PFSK-1 (cell line): ENCODE results near the gene TMIGD1.

ENCODE experiments used
- FOXP2 ChIP-seq: optimal IDR thresholded peaks from 2 replicates; pipeline ENCODE3; 2011; ENCODE audit warnings: borderline replicate concordance, control low read depth, inconsistent platforms; ENCODE audit not compliant: insufficient read depth; ENCODE audit errors: extremely low read length, extremely low read depth
- POLR2AphosphoS5 ChIP-seq: IDR thresholded peaks from 2 replicates; pipeline ENCODE4 v1.6.1; 2012; ENCODE audit warnings: low read depth, mild to moderate bottlenecking, control low read depth, low read length, moderate library complexity
- SIN3A ChIP-seq: IDR thresholded peaks from 2 replicates; pipeline ENCODE4 v1.6.1; 2012; ENCODE audit warnings: mild to moderate bottlenecking, low read length, moderate library complexity, borderline replicate concordance; ENCODE audit not compliant: insufficient read depth
- TAF1 ChIP-seq: IDR thresholded peaks from 2 replicates; pipeline ENCODE4 v1.6.1; 2012; ENCODE audit warnings: low read length, control low read depth, borderline replicate concordance; ENCODE audit not compliant: insufficient read depth
- TF ChIP-seq, protein P1 (sequence below), 2 experiments: IDR thresholded peaks; 2 replicates each; pipeline versions ENCODE4 v1.6.1 to v1.8.0; 2011 to 2012; ENCODE audit warnings: low read depth in 2 of 2, low read length in 2 of 2, control low read depth in 1 of 2, inconsistent platforms in 1 of 2, mild to moderate bottlenecking in 1 of 2, moderate library complexity in 1 of 2; ENCODE audit not compliant: insufficient read depth in 1 of 2

TMIGD1 gene

DNA sequence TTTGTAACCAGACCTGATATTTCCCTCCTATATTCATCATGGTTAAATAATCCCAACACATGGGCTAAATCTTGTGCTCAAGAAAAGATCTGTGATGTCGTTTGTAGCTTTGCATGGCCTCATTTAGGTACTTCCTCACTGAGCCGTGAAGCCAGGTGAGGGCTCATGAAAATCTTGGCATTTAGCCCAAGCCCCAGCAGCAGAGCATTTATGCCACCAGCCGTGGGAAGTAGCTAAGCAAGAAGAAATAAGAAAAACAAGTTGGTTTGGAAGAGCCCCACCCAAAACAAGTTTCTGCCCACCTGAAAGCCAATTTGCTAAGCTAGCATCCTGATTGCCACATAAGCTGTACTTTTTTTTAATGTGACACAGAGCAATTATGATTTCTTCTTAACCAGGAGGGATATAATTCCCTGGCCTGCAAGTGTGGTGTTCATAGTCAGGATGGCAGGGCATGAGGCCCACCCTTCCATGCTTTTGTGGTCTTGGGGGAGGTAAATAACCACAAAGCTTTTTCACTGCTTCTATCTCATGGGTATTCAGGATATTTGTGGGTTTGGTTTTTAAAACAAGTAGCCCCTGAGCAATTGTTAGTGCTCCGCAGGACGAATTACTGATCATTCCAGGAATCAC, 10.5 kb downstream of the TMIGD1 start:
- TF ChIP-seq SIN3A (no peak), FOXP2 (no peak), POLR2AphosphoS5 (no peak), TAF1 (no peak)
- TF ChIP-seq, protein P1, sequence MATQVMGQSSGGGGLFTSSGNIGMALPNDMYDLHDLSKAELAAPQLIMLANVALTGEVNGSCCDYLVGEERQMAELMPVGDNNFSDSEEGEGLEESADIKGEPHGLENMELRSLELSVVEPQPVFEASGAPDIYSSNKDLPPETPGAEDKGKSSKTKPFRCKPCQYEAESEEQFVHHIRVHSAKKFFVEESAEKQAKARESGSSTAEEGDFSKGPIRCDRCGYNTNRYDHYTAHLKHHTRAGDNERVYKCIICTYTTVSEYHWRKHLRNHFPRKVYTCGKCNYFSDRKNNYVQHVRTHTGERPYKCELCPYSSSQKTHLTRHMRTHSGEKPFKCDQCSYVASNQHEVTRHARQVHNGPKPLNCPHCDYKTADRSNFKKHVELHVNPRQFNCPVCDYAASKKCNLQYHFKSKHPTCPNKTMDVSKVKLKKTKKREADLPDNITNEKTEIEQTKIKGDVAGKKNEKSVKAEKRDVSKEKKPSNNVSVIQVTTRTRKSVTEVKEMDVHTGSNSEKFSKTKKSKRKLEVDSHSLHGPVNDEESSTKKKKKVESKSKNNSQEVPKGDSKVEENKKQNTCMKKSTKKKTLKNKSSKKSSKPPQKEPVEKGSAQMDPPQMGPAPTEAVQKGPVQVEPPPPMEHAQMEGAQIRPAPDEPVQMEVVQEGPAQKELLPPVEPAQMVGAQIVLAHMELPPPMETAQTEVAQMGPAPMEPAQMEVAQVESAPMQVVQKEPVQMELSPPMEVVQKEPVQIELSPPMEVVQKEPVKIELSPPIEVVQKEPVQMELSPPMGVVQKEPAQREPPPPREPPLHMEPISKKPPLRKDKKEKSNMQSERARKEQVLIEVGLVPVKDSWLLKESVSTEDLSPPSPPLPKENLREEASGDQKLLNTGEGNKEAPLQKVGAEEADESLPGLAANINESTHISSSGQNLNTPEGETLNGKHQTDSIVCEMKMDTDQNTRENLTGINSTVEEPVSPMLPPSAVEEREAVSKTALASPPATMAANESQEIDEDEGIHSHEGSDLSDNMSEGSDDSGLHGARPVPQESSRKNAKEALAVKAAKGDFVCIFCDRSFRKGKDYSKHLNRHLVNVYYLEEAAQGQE (IDR thresholded peaks at IDR 0.05; ENCODE audit: insufficient read depth in 1 of 2, low read depth in 2 of 2, low read length in 2 of 2) = no peak

DNA sequence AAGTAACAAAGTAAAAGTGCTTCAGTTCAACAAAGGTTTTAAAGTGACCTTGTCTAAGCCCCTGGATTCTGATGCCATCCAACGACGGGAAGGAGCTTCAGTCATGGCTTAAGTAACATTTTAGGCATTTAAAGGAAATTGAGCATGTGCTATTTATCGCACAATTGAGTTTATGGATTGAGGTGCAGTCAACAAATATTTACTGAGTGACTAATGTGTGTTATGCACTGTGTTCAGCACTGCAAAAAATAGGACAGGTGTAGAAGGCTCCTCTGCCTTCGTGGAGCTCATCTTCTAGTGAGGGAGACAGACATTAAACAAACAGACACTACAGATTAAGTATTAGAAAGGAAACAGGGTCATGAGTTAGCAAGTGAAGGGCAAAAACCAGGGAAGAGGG, 12.5 kb downstream of the TMIGD1 start:
- TF ChIP-seq, protein P1 (IDR thresholded peaks at IDR 0.05; ENCODE audit: insufficient read depth in 1 of 2, low read depth in 2 of 2, low read length in 2 of 2) = no peak

DNA sequence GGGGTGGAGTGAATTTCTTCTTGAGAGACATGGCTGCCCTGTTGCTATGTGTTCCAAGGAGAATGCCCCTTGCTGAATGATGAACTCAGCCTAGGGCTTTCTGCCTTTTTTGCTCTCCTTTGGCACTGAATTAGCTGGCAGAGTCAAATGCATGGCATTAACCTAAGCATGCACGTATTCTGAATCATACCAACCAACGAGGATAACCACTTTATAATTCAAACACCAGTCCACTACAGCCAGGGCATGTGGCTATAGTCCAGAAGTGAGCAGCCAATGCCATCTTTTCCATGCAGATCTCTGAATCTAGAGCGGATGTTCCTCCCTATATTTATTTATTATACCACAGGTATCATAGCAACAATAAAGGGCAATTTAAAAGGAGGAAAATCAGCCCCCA, 15.7 kb downstream of the TMIGD1 start:
- TF ChIP-seq FOXP2 (no peak), SIN3A (no peak), TAF1 (no peak), POLR2AphosphoS5 (no peak)
- TF ChIP-seq, protein P1 (IDR thresholded peaks at IDR 0.05; ENCODE audit: insufficient read depth in 1 of 2, low read depth in 2 of 2, low read length in 2 of 2) = no peak

DNA sequence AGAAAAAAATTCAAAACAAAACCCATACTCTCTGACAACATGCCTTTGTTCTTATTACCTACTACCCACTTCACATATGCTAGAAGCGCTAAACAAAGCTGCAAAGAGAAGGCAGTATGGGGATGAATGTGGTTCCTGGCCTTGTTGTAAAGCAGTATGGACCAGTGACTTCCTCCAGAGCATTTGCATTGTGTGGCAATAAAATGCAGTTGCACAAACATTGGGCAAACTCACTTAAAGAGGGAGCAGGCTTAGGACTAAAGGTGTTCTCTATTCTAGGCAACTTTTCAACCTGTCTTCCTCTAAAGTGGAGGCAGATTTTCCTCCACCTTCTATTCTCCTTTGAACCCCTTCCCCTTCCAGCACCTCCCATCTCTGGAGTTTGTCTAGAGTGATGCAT, 17.1 kb downstream of the TMIGD1 start:
- TF ChIP-seq, protein P1 (IDR thresholded peaks at IDR 0.05; ENCODE audit: insufficient read depth in 1 of 2, low read depth in 2 of 2, low read length in 2 of 2) = no peak
- TF ChIP-seq FOXP2 (no peak), SIN3A (no peak), POLR2AphosphoS5 (no peak), TAF1 (no peak)

DNA sequence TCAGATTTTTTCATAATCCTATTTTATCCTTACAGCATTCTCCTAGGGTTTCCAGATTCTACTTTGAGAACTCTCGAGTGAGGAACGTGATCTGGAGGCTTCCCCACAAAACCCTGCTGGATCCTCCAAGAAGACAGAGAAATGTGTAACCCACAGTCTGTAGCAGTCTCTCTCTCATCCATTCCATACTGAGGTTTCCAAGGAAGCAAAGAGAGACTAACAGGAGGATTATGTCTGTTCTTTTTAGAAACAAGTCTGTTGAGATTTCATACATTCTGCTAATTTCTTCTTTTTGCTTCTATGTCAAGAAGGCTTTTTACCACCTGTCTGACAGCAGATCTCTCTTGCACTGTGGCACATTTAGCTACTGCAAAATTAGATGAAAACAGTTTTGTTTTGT, 18.8 kb downstream of the TMIGD1 start:
- TF ChIP-seq, protein P1 (IDR thresholded peaks at IDR 0.05; ENCODE audit: insufficient read depth in 1 of 2, low read depth in 2 of 2, low read length in 2 of 2) = no peak
- no peak for TF ChIP-seq TAF1
- TF ChIP-seq SIN3A = no peak
- no peak for TF ChIP-seq POLR2AphosphoS5
- no peak for TF ChIP-seq FOXP2
